DND-41 (cell line): ENCODE data around the gene LAMA2.

Experiments
- CTCF ChIP-seq: IDR thresholded peaks from 2 replicates; pipeline ENCODE4 v1.5.1; 2012; ENCODE audit warnings: borderline replicate concordance, low read length, moderate library complexity, mild to moderate bottlenecking; ENCODE audit not compliant: poor library complexity, severe bottlenecking; ENCODE audit errors: extremely low read depth
- EZH2 ChIP-seq: IDR thresholded peaks from 3 replicates; pipeline ENCODE4 v1.6.1; 2012; ENCODE audit warnings: borderline replicate concordance, low read depth, mild to moderate bottlenecking, moderate library complexity, low read length, inconsistent platforms; ENCODE audit not compliant: severe bottlenecking

DNA sequence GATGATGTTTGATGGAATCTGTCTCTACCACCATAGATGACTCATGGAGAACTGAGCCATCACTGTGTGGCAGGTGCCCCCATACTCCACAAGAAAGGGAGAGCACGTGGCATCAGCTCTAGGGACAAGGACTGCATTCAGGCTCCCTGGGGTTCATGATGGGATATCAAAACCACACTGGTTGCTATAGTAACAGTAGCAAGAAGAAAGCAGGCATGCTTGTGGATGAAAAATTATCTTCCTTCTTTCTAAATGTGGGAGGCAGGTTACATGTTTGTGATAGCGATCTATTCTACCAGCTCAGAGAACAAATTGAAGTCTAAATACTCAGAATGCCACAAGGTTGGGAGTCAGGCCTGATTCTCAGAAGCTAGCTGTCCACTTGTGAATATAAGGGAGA, 602.8 kb downstream of the LAMA2 start:
- TF ChIP-seq EZH2 (no peak), CTCF (no peak)
